Neural cell (in vitro differentiated cells): ENCODE data around the gene FCER2. TPM values are rescaled to one million over a fixed set of nuclear protein-coding genes. Genes with fewer than 3 reads are reported as not detected.

Experiments
- H2AFZ ChIP-seq: fragments of 200-600, 300-800 bp; sonication (generic), shearing (Covaris generic); 2 replicates; pipeline ENCODE4 v1.6.0; 2014; ENCODE audit warnings: low read depth, mild to moderate bottlenecking, antibody characterized with exemption, low read length, moderate library complexity
- H3F3A ChIP-seq: fragments of 200-600 bp; shearing (Covaris generic); 2 replicates; pipeline ENCODE4 v1.6.1; 2016; ENCODE audit warnings: mild to moderate bottlenecking, moderate library complexity, mixed read lengths, antibody characterized with exemption, low read length; ENCODE audit not compliant: insufficient read depth, poor library complexity, severe bottlenecking
- H3K27ac ChIP-seq: fragments of 200-600, 300-800 bp; sonication (generic), shearing (Covaris generic); 2 replicates; pipeline ENCODE4 v1.5.1; 2014; ENCODE audit warnings: mild to moderate bottlenecking, low read length, moderate library complexity
- H3K27me3 ChIP-seq: fragments of 300-800, 200-600 bp; sonication (generic), shearing (Covaris generic); 2 replicates; pipeline ENCODE4 v1.6.0; 2014; ENCODE audit warnings: mild to moderate bottlenecking, low read depth, low read length, moderate library complexity; ENCODE audit not compliant: insufficient read depth
- H3K36me3 ChIP-seq: fragments of 300-800, 200-600 bp; sonication (generic), shearing (Covaris generic); 2 replicates; pipeline ENCODE4 v1.5.1; 2014; ENCODE audit warnings: mild to moderate bottlenecking, antibody characterized with exemption, low read length, moderate library complexity; ENCODE audit not compliant: insufficient read depth
- H3K4me2 ChIP-seq: fragments of 300-800, 200-600 bp; sonication (generic), shearing (Covaris generic); 2 replicates; pipeline ENCODE4 v1.6.0; 2014; ENCODE audit warnings: mild to moderate bottlenecking, low read length
- H3K4me3 ChIP-seq: fragments of 300-800, 200-600 bp; sonication (generic), shearing (Covaris generic); 2 replicates; pipeline ENCODE4 v1.5.1; 2014; ENCODE audit warnings: mild to moderate bottlenecking, low read length, moderate library complexity
- H3K79me2 ChIP-seq: fragments of 200-600 bp; shearing (Covaris generic); replicated peaks from 2 replicates; pipeline ENCODE4 v1.6.0; 2014; ENCODE audit warnings: mild to moderate bottlenecking, low read length, moderate library complexity; ENCODE audit not compliant: insufficient read depth
- H3K9ac ChIP-seq: fragments of 300-800, 200-600 bp; sonication (generic), shearing (Covaris generic); 2 replicates; pipeline ENCODE4 v1.6.1; 2016; ENCODE audit warnings: mild to moderate bottlenecking, low read length, mixed read lengths
- H3K9me2 ChIP-seq: fragments of 200-600 bp; shearing (Covaris generic); 2 replicates; pipeline ENCODE4 v1.6.1; 2016; ENCODE audit warnings: mild to moderate bottlenecking, low read length, mixed read lengths; ENCODE audit not compliant: insufficient read depth
- H3K9me3 ChIP-seq: fragments of 200-600, 300-800 bp; sonication (generic), shearing (Covaris generic); 2 replicates; pipeline ENCODE4 v1.6.1; 2016; ENCODE audit warnings: mild to moderate bottlenecking, mixed run types, low read length, moderate library complexity, mixed read lengths
- H4K20me1 ChIP-seq: fragments of 200-600 bp; shearing (Covaris generic); 2 replicates; pipeline ENCODE4 v1.6.1; 2016; ENCODE audit warnings: mild to moderate bottlenecking, mixed run types; ENCODE audit not compliant: insufficient read depth
- EP300 ChIP-seq: fragments of 450-650 bp; conservative IDR thresholded peaks from 2 replicates; pipeline ENCODE4 v1.6.1; 2014; ENCODE audit warnings: antibody characterized with exemption, mild to moderate bottlenecking, moderate library complexity; ENCODE audit not compliant: poor library complexity, severe bottlenecking
- EZH2 ChIP-seq: fragments of 200-600, 300-800 bp; shearing (Covaris generic), sonication (generic); IDR thresholded peaks from 2 replicates; pipeline ENCODE4 v1.6.1; 2014; ENCODE audit warnings: antibody characterized with exemption, low read length, borderline replicate concordance, mild to moderate bottlenecking; ENCODE audit not compliant: insufficient read depth, poor library complexity, severe bottlenecking
- MXI1 ChIP-seq: fragments of 450-650 bp; conservative IDR thresholded peaks from 2 replicates; pipeline ENCODE4 v1.6.1; 2014; ENCODE audit warnings: antibody characterized with exemption, mild to moderate bottlenecking; ENCODE audit not compliant: poor library complexity, severe bottlenecking
- POLR2AphosphoS5 ChIP-seq: IDR thresholded peaks from 2 replicates; pipeline ENCODE4 v1.6.1; 2012
- RAD21 ChIP-seq: fragments of 450-650 bp; conservative IDR thresholded peaks from 2 replicates; pipeline ENCODE4 v1.6.1; 2014; ENCODE audit warnings: antibody characterized with exemption, mild to moderate bottlenecking, moderate library complexity
- REST ChIP-seq: IDR thresholded peaks from 2 replicates; pipeline ENCODE4 v1.6.1; 2012; ENCODE audit warnings: borderline replicate concordance
- SMC3 ChIP-seq: fragments of 450-650 bp; conservative IDR thresholded peaks from 2 replicates; pipeline ENCODE4 v1.6.1; 2014; ENCODE audit warnings: antibody characterized with exemption, mild to moderate bottlenecking, moderate library complexity; ENCODE audit not compliant: poor library complexity
- TAF1 ChIP-seq: IDR thresholded peaks from 2 replicates; pipeline ENCODE4 v1.6.1; 2012; ENCODE audit warnings: low read depth
- polyA plus RNA-seq: library from polyadenylated mRNA; depleted of rRNA; stranded (reverse); fragments of >200 nt; gene quantifications from 2 replicates; pipeline ENCODE4 v1.2.3, GENCODE V29; 2014
- TF ChIP-seq, protein P1 (sequence below): fragments of 450-650 bp; IDR thresholded peaks from 2 replicates; pipeline ENCODE4 v1.5.1; 2014; ENCODE audit warnings: antibody characterized with exemption, mild to moderate bottlenecking, moderate library complexity; ENCODE audit not compliant: poor library complexity, severe bottlenecking

Gene FCER2
- polyA plus RNA-seq, 1 donor from 2014 or later = not detected

DNA sequence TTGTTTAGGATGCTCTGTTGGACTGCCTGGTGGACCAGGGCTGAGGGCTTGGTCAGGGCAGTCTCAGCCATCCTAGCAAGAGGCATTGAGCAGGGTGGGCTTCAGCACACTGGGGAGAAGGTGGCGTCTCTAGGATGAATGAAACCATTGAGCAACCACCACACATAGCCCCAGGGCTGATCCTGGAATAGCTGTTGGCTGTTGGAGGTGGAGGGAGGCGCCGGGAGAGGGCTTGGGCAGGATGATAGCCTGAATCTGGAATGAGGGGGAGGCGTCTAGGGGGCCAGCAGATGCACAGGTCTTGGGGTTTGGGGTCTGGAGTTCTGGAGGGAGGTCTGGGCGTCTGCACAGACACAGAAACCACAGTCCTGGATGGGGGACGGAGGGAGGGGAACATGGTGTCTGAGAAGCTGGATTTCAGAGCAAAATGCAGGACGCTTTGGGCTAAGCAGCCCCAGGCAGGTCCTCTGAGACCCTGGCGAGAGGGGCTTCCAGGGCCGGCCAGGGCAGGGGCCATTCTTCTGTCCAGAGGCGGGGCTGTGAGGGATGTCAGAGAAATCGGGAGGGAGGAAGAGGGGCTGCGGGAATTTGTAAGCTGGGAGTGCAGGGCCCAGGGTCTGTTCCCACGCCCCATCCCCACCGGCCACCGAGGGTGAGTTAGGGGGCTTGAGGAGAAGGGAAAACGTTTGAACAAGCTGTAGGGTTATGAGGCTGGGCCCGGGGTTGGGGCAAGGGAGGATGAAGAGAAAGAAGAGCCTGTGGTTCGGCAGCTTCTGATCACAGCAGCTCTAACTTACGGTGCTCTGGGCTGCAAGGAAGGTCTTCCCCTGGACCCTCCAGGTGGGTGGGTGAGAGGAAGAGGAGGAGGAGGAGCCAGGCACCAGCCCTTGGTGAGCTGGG lies 16.1 kb downstream of the FCER2 start:
- Histone ChIP-seq H3K27me3 (no peaks in the 10 kb centered on the region), H3K9ac (no peak overlapping the region), H3K36me3 (no peaks in the 10 kb centered on the region)

DNA sequence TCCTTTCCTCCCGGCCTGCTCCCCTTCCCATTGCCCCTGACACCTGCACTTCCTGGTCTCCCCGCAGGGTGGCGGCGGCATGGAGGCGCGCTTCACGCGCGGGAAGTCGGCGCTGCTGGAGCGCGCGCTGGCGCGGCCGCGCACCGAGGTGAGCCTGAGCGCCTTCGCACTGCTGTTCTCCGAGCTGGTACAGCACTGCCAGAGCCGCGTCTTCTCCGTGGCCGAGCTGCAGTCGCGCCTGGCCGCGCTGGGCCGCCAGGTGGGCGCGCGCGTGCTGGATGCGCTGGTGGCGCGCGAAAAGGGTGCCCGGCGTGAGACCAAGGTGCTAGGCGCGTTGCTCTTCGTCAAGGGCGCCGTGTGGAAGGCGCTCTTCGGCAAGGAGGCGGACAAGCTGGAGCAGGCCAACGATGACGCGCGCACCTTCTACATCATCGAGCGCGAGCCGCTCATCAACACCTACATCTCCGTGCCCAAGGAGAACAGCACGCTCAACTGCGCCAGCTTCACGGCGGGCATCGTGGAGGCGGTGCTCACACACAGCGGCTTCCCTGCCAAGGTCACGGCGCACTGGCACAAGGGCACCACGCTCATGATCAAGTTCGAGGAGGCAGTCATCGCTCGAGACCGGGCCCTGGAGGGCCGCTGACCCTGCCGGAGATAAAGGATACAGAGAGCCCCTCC lies 19.6 kb downstream of the FCER2 start:
- H3K4me3 ChIP-seq = peak overlapping the region; percentile 100
- H3K9ac ChIP-seq = no peak overlapping the region
- no peak overlapping the region for H3K4me2 ChIP-seq
- no peak overlapping the region for H2AFZ ChIP-seq
- no peaks in the 10 kb centered on the region for H3K27me3 ChIP-seq
- no peaks in the 10 kb centered on the region for H3K9me2 ChIP-seq
- no peak overlapping the region for H3K27ac ChIP-seq
- peaks cover 8% of the 10 kb centered on the region for H3K79me2 ChIP-seq
- no peaks in the 10 kb centered on the region for H3K36me3 ChIP-seq
- H3F3A ChIP-seq = no peaks in the 10 kb centered on the region
- H3K9me3 ChIP-seq = no peaks in the 10 kb centered on the region
- no peaks in the 10 kb centered on the region for H4K20me1 ChIP-seq
- TF ChIP-seq, protein P1, sequence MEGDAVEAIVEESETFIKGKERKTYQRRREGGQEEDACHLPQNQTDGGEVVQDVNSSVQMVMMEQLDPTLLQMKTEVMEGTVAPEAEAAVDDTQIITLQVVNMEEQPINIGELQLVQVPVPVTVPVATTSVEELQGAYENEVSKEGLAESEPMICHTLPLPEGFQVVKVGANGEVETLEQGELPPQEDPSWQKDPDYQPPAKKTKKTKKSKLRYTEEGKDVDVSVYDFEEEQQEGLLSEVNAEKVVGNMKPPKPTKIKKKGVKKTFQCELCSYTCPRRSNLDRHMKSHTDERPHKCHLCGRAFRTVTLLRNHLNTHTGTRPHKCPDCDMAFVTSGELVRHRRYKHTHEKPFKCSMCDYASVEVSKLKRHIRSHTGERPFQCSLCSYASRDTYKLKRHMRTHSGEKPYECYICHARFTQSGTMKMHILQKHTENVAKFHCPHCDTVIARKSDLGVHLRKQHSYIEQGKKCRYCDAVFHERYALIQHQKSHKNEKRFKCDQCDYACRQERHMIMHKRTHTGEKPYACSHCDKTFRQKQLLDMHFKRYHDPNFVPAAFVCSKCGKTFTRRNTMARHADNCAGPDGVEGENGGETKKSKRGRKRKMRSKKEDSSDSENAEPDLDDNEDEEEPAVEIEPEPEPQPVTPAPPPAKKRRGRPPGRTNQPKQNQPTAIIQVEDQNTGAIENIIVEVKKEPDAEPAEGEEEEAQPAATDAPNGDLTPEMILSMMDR = no peak
- TF ChIP-seq TAF1 (no peak), EZH2 (no peak)

More for the DNA sequence above, 16.1 kb downstream of the FCER2 start:
- Histone ChIP-seq H3K27ac (no peak overlapping the region), H3F3A (no peaks in the 10 kb centered on the region), H3K9me2 (no peaks in the 10 kb centered on the region), H2AFZ (no peak overlapping the region), H3K4me3 (no peak overlapping the region), H3K9me3 (no peaks in the 10 kb centered on the region), H3K79me2 (peaks cover 8% of the 10 kb centered on the region), H4K20me1 (no peaks in the 10 kb centered on the region), H3K4me2 (no peak overlapping the region)
- TF ChIP-seq SMC3 (no peak), EZH2 (no peak), POLR2AphosphoS5 (no peak), TAF1 (no peak), EP300 (no peak), MXI1 (no peak), RAD21 (no peak), REST (no peak)
